CD1c-positive myeloid dendritic cell (primary cell): ENCODE measurements around the gene C1R.
"Not testable (repeated sequence)": the region's sequence is repeated elsewhere in the genome, so short reads cannot be mapped to it uniquely, and the experiment has no call there.

Experiments used
- DNase-seq: peaks from one replicate; pipeline ENCODE4 v3.0.0-alpha.2; 2016; ENCODE audit errors: extremely low spot score

C1R gene

DNA sequence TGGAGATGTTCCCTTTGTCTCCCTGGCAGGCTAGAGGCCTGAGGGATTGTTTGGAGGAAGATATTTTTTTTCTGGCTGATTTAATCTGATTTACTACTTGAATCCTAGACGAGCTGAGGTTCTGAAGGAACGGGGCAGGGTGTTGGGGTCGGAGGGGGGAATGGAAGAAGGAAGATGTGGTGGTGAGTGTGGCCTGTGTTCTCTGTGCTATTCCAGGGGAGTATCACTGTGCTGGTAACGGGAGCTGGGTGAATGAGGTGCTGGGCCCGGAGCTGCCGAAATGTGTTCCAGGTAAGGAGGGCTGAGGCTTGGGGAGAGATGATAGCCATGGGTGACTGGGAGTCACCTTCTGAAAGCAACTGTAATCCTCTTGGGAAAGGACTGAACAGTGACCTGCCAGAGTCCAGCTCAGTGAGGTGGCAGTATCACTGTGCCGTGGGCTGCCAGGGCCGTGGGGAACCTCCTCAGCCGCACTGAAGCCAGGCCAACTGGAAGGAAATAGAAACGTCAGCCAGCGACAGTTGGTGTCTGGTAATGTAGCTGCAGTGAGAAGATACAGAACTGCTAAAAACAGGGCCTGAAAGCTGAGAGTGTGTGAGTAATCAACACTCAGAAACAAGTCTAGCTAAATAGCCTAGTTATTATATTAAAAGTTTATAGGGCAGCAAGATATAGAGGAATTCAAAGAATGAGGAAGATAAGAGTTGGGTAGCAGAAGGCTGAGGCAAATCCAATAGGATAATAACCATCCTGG lies 23.8 kb downstream of the C1R start:
- DNase-seq: no peak

DNA sequence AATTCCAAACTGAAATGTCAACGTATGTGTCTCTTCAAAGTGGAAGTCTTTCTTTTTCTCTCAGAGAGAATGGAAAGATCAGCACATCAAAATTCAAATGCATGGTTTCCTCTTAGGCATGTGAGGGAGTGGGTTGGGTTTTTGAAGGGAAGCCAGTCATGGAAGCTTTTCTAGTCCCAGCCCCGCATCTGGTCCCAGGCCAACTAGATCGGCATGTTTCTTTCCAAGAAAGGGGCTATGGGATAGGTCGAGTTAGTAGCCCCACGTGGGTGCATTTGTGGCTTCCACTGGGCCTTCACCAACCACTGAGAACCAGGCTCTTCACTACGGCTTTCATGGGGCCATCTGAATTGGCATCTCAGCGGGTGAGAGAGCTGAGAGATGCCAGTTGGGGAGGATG lies 25.1 kb downstream of the C1R start:
- DNase-seq: no peak

DNA sequence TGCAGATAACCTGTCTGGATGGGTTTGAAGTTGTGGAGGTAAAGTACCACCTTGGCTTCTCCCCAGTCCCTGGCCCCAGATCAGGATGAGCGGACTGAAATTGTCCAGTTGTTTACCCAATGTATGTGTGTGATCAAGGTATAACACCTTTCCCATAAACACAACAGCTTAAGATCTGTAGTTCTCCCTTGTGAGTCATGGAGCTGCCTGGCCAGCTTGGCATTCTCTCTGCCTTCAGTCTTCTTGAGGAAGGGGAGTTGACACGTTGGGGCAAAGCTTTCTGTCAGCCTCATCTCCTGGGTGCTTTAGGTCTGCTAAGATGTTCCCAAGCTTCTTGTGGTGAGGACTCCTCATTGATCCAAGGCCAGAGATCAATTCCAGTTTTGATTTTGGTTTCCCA lies 25.6 kb downstream of the C1R start:
- DNase-seq: no peak

DNA sequence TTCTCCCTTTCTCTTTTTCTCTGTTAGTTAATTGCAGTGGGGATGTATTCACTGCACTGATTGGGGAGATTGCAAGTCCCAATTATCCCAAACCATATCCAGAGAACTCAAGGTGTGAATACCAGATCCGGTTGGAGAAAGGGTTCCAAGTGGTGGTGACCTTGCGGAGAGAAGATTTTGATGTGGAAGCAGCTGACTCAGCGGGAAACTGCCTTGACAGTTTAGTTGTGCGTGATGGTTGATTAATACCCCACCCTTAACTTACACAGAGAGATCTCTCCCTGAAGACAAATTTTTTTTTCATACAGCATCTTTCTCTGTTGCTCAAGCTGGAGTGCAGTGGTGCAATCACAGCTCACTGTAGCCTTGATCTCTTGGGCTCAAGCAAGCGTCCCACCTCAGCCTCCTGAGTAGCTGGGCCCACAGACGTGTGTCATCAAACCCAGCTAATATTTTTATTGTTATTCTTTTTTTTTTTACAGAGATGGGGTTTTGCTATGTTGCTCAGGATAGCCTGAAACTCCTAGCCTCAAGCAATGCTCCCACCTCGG lies 27.1 kb downstream of the C1R start:
- no peak for DNase-seq

DNA sequence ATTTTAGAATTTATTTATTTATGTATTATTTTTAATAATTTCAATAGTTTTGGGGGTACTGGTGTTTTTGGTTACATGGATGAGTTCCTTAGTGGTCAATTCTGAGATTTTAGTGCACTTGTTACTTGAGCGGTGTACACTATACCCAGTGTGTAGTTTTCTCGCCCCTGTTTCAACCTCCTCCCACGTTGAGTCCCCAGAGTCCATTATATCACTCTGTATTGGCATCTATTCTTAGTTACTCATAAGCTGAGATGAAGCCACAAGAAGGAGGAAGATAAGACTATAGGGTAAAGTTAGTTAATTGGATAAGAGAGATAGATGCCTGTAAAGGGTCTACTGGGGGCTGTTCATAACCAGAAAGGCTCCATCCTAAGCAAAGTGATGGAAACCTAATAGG lies 27.7 kb downstream of the C1R start:
- no peak for DNase-seq

- DNase-seq: no peak
Measured at GRCh38 chr12:7061596-7061995, 30.6 kb downstream of the C1R start.

DNA sequence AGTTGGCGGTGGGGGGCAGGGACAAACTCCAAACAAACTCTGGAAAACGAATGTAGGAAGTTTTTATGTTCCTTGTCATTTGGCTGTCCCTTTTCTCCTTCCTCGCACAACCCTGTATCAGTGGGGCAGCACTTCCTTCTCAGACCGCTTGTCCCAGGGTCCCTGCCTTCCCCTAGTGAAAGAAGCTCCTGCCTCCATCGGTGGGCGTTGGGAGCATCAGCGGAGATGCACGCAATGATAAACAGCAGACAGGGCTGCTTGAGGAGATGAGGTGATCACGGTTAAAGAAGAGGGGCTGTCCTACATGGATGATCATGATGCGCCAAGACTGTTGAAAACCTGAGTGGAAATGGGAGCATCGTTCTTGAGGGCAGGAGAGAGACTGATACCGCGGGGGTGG lies 31.1 kb downstream of the C1R start:
- no peak for DNase-seq

DNA sequence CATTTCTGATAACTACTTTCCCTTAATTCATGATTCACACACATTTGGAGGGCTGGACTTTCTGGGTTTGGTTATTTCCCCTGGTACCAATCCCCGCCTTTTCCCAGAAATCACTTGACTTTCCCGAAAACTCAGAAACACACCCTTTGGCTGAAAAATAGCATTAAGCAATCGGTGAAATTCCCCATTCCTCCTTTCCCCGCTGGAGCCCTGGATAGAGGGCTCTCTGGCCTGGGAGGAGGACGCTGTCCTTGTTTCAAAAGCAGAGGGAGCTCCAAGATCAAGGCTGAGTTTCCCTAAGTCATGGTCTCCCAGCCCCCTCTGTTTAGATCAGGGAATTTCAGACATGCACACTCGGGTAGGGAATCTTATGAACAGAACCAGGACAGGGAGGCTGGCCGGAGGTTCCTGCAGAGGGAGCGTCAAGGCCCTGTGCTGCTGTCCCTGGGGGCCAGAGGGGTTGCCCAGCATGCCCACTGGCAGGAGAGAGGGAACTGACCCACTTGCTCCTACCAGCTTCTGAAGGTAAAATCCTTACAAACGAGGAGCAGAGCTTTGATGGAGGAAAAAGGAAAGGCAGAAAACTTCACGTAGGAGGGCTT lies 31.8 kb downstream of the C1R start, which contains the start of gene C1S:
Gene C1S (plus strand): TSS at position 366 of the 602 bp plus-strand sequence. CDS start 1,195 bp downstream, outside the sequence.
- DNase-seq: no peak

- no peak for DNase-seq
Measured at GRCh38 chr12:7059780-7060179, 32.5 kb downstream of the C1R start.

- no peak for DNase-seq
Measured at GRCh38 chr12:7058850-7059395, 33.3 kb downstream of the C1R start.

DNA sequence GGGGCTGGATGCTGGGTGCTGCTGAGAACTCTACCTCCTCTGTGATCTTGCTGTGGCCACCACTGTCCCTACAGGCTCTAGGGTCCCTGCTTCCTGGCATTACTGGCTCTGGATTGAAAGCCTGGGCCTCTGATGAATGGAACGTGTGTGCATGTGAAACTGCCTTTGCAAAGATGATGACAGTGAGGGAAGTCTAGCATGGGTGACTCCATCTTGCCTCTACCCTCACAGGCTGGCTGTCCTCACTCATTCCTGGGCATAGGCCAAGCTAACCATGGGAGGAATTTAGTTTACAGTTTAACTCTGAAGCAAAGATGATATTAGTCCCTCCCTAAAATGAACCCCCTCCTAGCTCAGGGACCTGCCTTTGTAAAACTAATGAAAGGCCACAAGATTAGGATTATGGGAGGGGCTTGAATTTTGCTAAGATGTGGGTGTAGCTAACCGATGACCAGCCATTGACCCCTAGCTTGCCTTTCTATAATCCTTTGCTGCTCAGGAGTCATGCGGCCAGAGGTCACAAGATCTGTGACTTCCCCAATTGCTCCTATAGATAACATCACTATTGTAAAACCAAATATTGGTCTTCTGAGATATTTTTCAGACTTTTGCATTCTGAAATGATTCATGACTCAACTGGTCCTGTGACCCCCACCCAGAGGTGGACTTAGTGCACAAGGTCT lies 33.9 kb downstream of the C1R start:
- peak; percentile 84 for DNase-seq

- DNase-seq: not testable (repeated sequence)
Measured at GRCh38 chr12:7055736-7056135, 36.5 kb downstream of the C1R start.

- no peak for DNase-seq
Measured at GRCh38 chr12:7054925-7055324, 37.3 kb downstream of the C1R start.

DNA sequence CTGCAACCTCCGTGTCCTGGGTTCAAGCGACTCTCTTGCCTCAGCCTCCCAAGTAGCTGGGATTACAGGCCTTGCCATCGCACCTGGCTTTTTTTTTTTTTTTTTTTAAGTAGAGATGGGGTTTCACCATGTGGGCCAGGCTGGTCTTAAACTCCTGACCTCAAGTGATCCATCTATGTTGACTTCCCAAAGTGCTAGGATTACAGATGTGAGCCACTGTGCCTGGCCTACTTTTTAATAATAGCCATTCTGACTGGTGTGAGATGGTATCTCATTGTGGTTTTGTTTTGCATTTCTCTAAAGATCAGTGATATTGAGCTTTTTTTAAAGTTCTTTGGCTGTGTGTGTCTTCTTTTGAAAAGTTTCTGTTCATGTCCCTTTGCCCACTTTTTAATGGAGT lies 42.3 kb downstream of the C1R start:
- DNase-seq: not testable (repeated sequence)

GRCh38 chr12:7049445-7049951 lies 42.7 kb downstream of the C1R start:
- DNase-seq: not testable (repeated sequence)

DNA sequence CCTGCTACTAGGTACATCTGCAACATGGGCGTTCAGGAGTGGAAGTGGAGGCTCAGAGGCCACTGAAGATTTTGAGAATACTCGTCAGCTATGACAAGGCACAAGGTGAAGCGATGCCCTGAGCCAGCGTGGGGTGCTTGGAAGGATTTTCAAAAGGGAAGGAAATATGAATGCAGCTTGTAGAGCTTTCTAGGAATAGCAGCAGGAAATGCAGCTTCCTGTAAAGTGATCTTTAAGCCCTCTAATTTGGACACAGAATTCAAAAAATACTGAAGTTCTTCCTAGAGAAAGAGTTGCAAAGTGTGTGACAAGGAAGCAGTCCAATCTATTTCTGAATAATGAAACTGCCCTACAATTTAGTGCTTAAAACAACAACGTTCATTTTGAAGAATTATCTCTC lies 44.9 kb downstream of the C1R start:
- DNase-seq: peak; percentile 51

DNA sequence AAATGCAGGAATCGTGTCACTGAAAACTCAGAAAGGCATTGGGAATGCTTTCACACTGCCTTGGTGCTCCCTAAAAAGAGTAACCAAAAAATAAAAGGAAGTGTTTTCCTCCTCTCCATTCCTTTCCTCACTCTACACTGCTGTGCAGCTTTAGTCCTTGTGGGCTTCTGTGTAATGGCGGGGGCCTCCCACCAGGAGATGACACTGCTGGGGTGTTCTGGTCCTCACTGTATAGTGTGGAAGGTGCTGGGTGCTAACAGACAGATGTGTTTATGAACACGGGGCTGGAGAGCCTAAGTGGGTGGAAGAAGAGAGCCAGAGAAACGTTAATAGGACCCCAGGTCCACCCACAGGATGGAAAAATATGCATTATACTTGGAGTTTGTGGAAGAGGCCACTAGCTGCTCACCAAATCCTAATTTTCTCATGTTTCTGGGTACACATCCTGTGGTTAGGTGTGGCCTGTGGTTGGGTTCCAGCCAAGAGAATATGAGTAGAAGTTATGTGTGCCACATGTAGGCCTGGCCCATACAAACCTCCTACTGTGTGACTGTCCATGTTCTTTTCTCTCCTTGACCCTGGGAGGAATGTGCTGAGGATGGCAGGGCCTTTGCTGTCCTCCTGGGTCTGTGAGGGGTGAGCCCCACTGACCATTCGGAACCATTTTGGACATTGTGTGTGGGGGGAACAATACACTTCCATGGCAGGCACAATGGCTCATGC lies 45.7 kb downstream of the C1R start:
- no peak for DNase-seq

- no peak for DNase-seq
Measured at GRCh38 chr12:7045913-7046312, 46.3 kb downstream of the C1R start.

GRCh38 chr12:7042842-7043241 lies 49.4 kb downstream of the C1R start:
- DNase-seq: peak; percentile 52

GRCh38 chr12:7039403-7039802 lies 52.8 kb downstream of the C1R start:
- DNase-seq: no peak

DNA sequence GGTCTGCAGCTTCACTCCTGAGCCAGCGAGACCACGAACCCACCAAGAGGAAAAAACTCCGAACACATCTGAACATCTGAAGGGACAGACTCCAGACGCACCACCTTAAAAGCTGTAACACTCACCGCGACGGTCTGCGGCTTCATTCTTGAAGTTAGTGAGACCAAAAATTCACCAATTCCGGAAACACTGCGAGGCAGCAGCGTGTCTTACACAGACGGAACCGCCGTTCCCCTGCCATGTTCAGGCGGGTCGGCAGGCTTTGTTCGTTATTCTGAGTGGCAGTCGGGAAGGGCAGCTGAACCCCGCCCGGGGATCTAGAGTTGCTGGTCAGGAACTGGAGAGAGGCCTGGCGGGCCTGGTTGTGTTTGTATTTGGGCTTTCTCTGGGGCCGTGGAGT lies 53.7 kb downstream of the C1R start:
- no peak for DNase-seq
